Heart left ventricle (tissue), 16 donors: ENCODE data around the gene ETV5. TPM values are rescaled to one million over a fixed set of nuclear protein-coding genes. Genes with fewer than 3 reads are reported as not detected.

Source experiments
- ATAC-seq, 4 donors: fragments of 200-7000 bp; cut with Tn5 transposase; one replicate each; pipeline ENCODE4 v1.9.1; 2020 to 2022; ENCODE audit warnings: moderate library complexity in 4 of 4, mild to moderate bottlenecking in 3 of 4, moderate number of reproducible peaks in 1 of 4
- DNase-seq, 5 donors: peaks; one replicate each; pipeline ENCODE4 v3.0.0-alpha.2; 2020
- H3K27ac ChIP-seq, 12 donors: fragments of 200-600 bp; sonication (generic) in 4 of 12; one replicate each; pipeline versions ENCODE4 v1.5.0 to v1.8.0; 2016 to 2022; ENCODE audit warnings: mild to moderate bottlenecking in 2 of 12
- H3K27me3 ChIP-seq, 9 donors: fragments of 200-600 bp; sonication (generic) in 2 of 9; one replicate each; pipeline versions ENCODE4 v1.5.1 to v1.8.0; 2016 to 2022; ENCODE audit warnings: mild to moderate bottlenecking in 3 of 9
- H3K36me3 ChIP-seq, 9 donors: fragments of 200-600 bp; sonication (generic) in 2 of 9; one replicate each; pipeline versions ENCODE4 v1.5.0 to v1.8.0; 2018 to 2022; ENCODE audit warnings: mild to moderate bottlenecking in 2 of 9
- H3K4me1 ChIP-seq, 12 donors: fragments of 200-600 bp; sonication (generic) in 4 of 12; one replicate each; pipeline versions ENCODE4 v1.5.0 to v1.8.0; 2016 to 2022; ENCODE audit warnings: mild to moderate bottlenecking in 3 of 12
- H3K4me3 ChIP-seq, 12 donors: fragments of 200-600 bp; sonication (generic) in 4 of 12; one replicate each; pipeline versions ENCODE4 v1.5.0 to v1.8.0; 2017 to 2022; ENCODE audit warnings: mild to moderate bottlenecking in 9 of 12, moderate library complexity in 4 of 12
- H3K9me3 ChIP-seq, 12 donors: fragments of 200-600 bp; sonication (generic) in 4 of 12; one replicate each; pipeline versions ENCODE4 v1.5.0 to v1.8.0; 2016 to 2022; ENCODE audit warnings: mild to moderate bottlenecking in 1 of 12
- POLR2A ChIP-seq, 2 donors: fragments of 450-650 bp; IDR thresholded peaks; one replicate each; pipeline ENCODE4 v1.6.1; 2017; ENCODE audit warnings: antibody characterized with exemption in 2 of 2, mild to moderate bottlenecking in 2 of 2, moderate library complexity in 2 of 2
- WGBS, 4 donors: extraction: QIAGEN DNeasy Blood & Tissue Kit in 2 of 4; methylation state at CpG; one replicate each; pipeline versions ENCODE4 v1.1.5 to v1.1.7; 2013 to 2018; 5-methylcytosine and 5-hydroxymethylcytosine counted together
- intact Hi-C, 10 donors: fragments of 100-400 bp; cut with DNase I; formaldehyde crosslinking; loops; one replicate each; pipeline versions ENCODE4 v1.11.1 to v1.14.2; 2022
- polyA plus RNA-seq, 2 donors: library from polyadenylated mRNA; stranded (reverse); fragments of 200-250 nt; gene quantifications; one replicate each; pipeline ENCODE4 v1.2.3, GENCODE V29; 2013
- total RNA-seq, 9 donors: library from RNA; depleted of rRNA in 2 of 9; stranded (reverse); fragments of >200 nt in 2 of 9; fragmentation: NEBNext Ultra II Directional in 3 of 9; extraction: Animal tissue kit (Norgen Biotek cat#: 25700) in 3 of 9; gene quantifications; one replicate each; pipeline versions ENCODE4 v1.1.0 to v1.2.4, GENCODE V29; 2016 to 2023
- TF ChIP-seq, protein P1 (sequence below), 12 donors: fragments of 200-600 bp; sonication (generic) in 4 of 12; IDR thresholded peaks; one replicate each; pipeline versions ENCODE4 v1.5.0 to v1.8.0; 2018 to 2022; ENCODE audit warnings: antibody characterized with exemption in 12 of 12, mild to moderate bottlenecking in 5 of 12
- donor health status: ischemic (EF 13 %, LVEDD 7.1; RV severe dilation, severe dysfunction).
- donor health status: healthy with polysubstance abuse.
- donor health status: DM: no; HTN: yes; CAD: no.
- donor health status: DM: no; HTN: no; CAD: no.
- donor health status: ischemic (EF 25% LVEDD 6.9; RV normal size, moderate dysfunction).
- donor health status: ischemic (EF 25% LVEDD 5.7; RV mildly dilated, moderate dysfunction).
- donor health status: healthy.
- donor health status: DM: yes; HTN: yes; CAD: no.
- donor health status: ischemic (EF 35%, LVEDD 5.7; RV mildly dilated, moderate dysfunction).
- donor health status: nonischemic (EF 11% LVEDD 7.7; RV severe dilation, severe dysfunction).
- donor health status: DM: yes; HTN: yes; CAD: no.
- donor health status: PGD.
- donor health status: ischemic (EF 29% LVEDD 5.4; RV normal size, mild dysfunction).
- donor health status: nonischemic (EF 23%, LVEDD 6.1; RV moderate dilation, normal function).

Gene ETV5
- total and polyA plus RNA-seq, 11 donors = 0.65 to 29.9 (median 6.9) TPM

DNA sequence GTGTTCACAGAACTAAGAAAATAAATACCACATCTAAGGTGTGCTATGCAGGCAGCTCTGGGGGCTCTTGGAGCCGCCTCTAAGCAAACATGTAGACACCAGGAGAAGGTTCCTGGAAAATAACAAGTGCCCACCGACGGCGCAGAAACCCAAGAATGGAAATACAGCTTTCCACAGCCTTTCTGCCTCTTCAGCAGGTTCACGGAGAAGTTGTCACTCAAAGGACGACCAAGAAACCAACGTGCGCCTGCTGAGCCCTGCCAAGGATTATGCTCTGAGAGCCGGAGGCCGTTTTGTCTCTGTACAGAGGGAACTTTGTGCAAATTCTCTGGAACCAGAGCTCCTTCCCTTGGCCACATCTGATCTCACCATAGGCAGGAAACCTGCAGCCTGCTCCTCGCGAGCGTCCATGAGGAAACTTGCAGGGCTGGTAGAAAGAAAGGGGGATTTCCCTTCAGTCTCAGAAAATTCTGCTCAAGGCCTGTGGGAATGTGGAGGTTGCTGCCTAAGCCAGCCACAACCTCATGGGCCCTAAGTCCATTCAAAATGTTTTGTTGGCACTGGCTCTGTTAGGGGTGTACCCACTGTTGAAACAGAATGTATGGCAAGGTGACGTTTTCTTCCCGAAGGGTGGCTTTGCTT is 40.6 kb upstream of the ETV5 start:
- no peak overlapping the region for H3K27ac ChIP-seq
- 82 to 85% (median 83%) methylated on average over 15 of the region's 15 CpGs for WGBS, 4 donors
- DNase-seq (no peak), ATAC-seq (no peak)
- H3K4me1 ChIP-seq = peaks cover 0 to 34% (median 0%) of the 10 kb centered on the region in 12 donors
- no peaks in the 10 kb centered on the region for H3K27me3 ChIP-seq
- H3K9me3 ChIP-seq = no peaks in the 10 kb centered on the region
- H3K36me3 ChIP-seq = peaks cover 0 to 20% (median 9%) of the 10 kb centered on the region in 9 donors
- H3K4me3 ChIP-seq = no peak overlapping the region
- intact Hi-C loops = no loop called here
- TF ChIP-seq, protein P1, sequence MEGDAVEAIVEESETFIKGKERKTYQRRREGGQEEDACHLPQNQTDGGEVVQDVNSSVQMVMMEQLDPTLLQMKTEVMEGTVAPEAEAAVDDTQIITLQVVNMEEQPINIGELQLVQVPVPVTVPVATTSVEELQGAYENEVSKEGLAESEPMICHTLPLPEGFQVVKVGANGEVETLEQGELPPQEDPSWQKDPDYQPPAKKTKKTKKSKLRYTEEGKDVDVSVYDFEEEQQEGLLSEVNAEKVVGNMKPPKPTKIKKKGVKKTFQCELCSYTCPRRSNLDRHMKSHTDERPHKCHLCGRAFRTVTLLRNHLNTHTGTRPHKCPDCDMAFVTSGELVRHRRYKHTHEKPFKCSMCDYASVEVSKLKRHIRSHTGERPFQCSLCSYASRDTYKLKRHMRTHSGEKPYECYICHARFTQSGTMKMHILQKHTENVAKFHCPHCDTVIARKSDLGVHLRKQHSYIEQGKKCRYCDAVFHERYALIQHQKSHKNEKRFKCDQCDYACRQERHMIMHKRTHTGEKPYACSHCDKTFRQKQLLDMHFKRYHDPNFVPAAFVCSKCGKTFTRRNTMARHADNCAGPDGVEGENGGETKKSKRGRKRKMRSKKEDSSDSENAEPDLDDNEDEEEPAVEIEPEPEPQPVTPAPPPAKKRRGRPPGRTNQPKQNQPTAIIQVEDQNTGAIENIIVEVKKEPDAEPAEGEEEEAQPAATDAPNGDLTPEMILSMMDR (IDR thresholded peaks at IDR 0.05) = no peak
- no peak for TF ChIP-seq POLR2A (IDR thresholded peaks at IDR 0.05)

DNA sequence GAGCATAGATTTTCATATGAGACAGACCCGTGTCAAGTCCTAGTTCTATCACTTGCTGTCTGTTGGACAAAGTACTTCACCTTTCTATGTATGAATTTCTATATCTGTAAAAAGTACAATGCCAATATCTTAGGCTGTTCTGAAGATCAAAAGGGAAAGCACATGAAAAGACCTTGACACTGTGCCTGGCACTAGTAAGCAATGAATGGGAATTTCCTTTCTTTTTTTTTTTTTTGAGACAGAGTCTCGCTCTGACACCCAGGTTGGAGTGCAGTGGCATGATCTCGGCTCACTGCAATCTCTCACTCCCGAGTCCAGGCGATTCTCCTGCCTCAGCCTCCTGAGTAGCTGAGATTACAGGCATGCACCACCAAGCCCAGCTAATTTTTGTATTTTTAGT is 35.4 kb upstream of the ETV5 start:
- DNase-seq (no peak), ATAC-seq (no peak)
- H3K36me3 ChIP-seq = peaks cover 0 to 12% (median 1%) of the 10 kb centered on the region in 9 donors
- no peaks in the 10 kb centered on the region for H3K9me3 ChIP-seq
- TF ChIP-seq, protein P1 (IDR thresholded peaks at IDR 0.05) = no peak
- no peak for TF ChIP-seq POLR2A (IDR thresholded peaks at IDR 0.05)
- peaks cover 0 to 4% (median 0%) of the 10 kb centered on the region in 12 donors for H3K4me1 ChIP-seq
- H3K27ac ChIP-seq = no peak overlapping the region
- WGBS, 4 donors = 81 to 86% (median 84%) methylated on average over 5 of the region's 5 CpGs
- intact Hi-C loops = no loop called here
- H3K4me3 ChIP-seq = no peak overlapping the region
- H3K27me3 ChIP-seq = peaks cover 0 to 3% (median 0%) of the 10 kb centered on the region in 9 donors

DNA sequence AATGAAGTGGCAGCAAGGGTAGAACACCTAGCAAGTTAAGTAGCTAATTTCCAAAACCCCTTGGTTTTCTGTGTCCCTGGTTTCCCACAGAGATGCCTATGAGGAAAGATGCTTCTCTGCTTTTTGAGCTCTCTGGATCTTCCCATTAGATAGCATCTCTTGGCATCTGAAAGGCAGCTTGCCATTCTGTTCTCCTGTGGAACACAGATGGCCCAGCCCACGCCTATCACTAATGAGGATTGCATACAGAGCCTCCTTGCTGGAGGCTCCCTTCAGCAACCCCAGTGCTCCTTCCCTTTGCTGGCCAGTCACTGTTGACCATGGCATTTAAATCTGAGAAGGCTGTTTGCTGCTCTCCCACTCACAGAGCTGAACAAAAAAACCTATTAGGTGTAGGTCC is 34.4 kb upstream of the ETV5 start:
- H3K9me3 ChIP-seq = no peaks in the 10 kb centered on the region
- no peak for TF ChIP-seq POLR2A (IDR thresholded peaks at IDR 0.05)
- ATAC-seq (no peak), DNase-seq (no peak)
- no peak overlapping the region for H3K4me3 ChIP-seq
- peaks cover 0 to 4% (median 0%) of the 10 kb centered on the region in 12 donors for H3K4me1 ChIP-seq
- peaks cover 0 to 3% (median 0%) of the 10 kb centered on the region in 9 donors for H3K27me3 ChIP-seq
- intact Hi-C loops = no loop called here
- 73 to 88% (median 79%) methylated on average over 1 of the region's 1 CpG for WGBS, 4 donors
- H3K36me3 ChIP-seq = peaks cover 0 to 4% (median 0%) of the 10 kb centered on the region in 9 donors
- H3K27ac ChIP-seq = no peak overlapping the region

DNA sequence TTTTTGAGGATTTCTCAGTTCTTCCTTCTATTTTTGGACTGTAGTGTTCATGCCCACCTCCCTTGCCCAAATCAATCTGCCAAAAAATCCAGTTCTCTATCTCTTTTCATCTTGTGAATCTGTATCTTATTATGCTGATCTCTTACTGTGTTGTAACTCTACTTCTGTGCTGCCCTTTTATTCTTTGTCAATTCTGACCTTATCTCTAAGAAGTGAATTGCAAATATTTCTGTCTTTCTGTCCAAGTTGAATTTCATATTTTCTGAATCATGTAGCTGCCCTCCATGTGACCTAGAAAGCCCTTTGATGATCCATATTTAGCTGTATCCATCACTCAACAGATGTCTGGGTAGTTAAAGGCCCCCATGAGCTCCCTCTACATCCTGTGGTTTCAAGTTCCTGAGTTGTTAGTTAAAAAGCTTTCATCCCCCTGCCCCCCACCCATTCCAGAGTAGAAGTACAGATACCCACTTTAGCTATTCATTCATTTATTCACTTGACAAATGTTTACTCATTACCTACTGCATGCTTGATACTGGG is 33.6 kb upstream of the ETV5 start:
- Histone ChIP-seq H3K36me3 (no peaks in the 10 kb centered on the region), H3K27me3 (peaks cover 0 to 3% (median 0%) of the 10 kb centered on the region in 9 donors), H3K27ac (no peak overlapping the region), H3K4me1 (peaks cover 0 to 8% (median 0%) of the 10 kb centered on the region in 12 donors), H3K9me3 (no peaks in the 10 kb centered on the region), H3K4me3 (no peak overlapping the region)
- TF ChIP-seq, protein P1 (IDR thresholded peaks at IDR 0.05) = no peak
- no peak for TF ChIP-seq POLR2A (IDR thresholded peaks at IDR 0.05)
- intact Hi-C loops = no loop called here
- DNase-seq (no peak), ATAC-seq (no peak)
